Colon (tissue), 2 donors: ENCODE data around the gene COMMD6.

ENCODE experiments used
- FAIRE-seq: peaks from 2 replicates; lab custom pipeline; 2012; peaks lifted over from hg19 to GRCh38; lab: Jason Lieb, UNC
- donor health status: control.
- donor health status: control.

The COMMD6 gene

DNA sequence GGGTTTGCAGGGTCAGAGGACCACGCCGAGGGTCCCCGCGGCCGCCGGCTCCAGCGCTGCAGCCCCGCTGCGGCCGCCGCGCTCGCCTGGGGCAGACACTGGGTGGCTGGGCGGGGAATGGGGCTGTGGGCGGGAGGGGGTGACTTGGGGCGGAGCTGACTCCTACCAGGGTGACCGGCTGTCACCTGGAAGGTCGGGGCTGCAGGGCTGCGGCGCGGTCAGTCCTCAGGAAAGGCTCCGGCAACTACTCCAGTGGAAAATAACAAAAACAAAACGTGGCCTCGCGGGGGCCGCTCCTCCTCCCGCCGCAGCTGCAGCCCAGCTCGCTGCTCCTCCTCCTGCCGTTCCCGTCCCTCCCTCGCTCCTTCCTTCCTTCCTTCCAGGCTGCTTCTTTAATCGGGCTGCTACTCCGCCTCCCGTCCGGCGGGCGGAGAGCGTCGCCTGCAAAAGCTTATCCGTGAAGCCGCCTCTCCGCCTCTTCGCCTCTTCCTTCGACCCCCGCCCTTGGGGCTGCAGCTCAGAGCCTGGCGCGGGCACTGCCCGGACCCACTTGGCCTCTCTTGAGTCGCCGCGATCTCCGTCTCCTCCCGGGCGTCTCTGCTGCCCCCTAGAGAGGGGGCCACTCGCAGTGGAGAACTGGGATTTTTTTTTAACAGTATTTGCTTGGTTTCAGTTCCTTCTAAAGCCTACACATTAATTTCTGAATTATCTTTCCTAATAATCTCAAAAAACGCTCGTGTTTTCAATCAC is 55.4 kb downstream of the COMMD6 start, which contains the start of gene TBC1D4:
Gene TBC1D4, minus strand, starts transcription at position 100 of the 750 bp plus-strand sequence. CDS start 402 bp downstream, outside the sequence.
- FAIRE-seq, result no peak

DNA sequence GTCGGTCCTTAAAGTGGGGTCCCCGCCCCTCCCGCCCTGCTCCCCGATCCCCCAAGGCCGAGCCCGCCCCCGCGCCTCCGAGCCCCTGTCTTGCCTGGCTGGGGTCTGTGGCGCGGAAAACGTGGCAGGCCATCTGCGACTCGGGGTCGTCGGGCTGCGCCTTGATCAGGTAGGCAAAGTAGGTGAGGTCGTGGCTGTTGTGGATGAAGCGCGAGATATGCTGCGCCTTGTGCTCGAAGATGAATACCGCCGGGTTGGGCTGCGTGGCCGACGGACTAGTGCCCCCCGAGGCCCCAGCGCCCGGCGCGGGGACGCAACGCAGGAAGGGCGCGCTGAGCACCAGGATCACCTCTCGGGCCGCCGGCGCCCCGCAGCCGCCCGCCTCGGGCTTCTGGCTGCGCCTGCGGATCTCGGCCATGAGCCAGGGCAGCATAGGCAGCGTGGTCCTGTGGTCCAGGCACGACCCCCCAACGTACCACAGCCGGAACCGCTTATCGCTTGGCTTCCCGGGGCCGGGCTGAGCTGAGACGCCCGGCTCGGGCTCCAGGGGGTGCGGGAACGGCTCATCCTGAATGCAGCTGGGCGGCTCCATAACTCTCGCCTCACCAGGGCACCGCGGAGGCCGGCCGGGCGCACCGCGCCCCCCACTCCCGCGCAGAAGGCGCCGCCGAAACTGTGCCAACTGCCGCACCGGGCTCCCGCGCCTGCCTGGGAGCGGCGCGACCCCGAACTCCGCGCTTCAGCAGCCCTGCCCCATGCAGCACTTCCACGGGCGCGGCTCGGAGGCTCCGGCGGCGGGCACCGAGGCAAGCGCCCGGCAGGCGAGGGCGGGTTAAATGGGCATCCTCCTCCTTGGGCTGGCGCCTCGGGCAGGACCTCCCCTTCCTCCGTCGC is 56.2 kb downstream of the COMMD6 start:
- FAIRE-seq, result no peak

DNA sequence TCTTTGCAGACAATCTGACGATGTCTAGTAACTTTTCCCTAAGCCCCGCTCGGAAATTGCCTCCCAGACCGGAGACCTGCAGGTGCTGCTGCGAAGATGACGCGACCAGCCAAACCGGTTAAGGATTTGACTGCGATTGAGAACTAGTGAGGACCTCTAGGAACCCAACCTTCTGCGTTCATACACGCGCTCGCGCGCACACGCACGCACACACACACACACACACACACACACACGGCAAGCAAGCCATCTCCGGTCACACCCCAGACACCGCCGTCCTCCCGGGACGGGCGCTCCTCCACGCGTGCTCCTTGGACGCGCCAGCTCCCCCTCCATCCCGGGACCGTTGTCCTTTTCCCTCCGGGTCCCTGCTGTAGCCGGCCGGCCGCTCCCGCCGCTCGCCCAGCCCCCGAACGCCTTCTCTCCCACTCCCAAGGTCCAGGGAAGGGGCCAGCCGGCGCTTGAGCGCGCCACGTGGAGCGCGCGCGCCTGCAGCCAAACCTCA is 56.9 kb downstream of the COMMD6 start:
- no peak for FAIRE-seq

DNA sequence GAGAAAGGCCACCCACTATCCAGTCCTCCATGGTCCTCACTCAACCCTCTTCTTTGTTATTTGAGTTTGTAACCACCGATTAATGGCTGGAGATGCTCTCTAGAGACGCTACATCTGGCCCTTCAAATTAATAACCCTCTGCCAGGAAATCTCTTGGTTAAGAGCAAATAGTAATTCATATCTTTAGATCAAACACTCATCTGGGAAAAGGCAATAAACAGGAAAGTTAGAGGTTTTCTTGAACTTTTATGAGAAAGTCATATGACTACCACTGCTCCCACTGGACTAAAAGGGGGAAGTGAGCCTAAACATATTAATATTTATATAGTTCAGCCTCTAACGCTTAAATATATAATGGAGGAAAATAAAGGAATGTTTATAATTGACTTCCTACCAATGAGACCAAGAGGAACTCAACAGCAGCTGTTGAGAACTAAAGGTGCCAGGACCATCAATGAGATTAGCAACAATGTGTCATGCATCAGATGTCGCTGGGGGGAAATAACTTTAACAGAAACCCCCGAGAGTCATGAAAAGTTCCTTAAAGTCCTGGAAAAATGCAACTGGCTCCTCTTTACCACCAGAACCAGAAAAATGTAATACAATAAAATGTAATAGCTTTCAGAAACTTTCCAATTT is 58.4 kb downstream of the COMMD6 start:
- no peak for FAIRE-seq

DNA sequence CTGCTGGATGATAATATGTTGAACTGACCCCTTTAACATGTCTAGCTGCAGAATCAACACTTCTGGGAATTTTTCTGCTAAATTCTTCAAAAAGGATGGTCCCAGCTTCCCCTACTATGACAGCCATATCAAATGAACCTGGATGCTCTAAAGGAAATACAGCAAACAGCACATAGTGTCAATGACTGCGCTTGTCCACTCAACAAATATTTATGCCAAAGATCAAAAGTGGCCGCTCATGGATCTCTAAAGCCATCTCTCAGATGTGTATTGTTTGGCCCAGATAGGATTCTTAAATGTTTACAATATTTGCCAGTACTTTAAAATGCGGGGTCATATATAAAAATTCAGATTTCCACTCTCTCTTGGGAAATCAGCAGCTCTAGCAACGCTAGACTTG is 59.0 kb downstream of the COMMD6 start:
- no peak for FAIRE-seq
